Uterus (tissue), 4 donors: ENCODE measurements around the gene DNAH11. TPM values are rescaled to one million over a fixed set of nuclear protein-coding genes. Genes with fewer than 3 reads are reported as not detected.
A peak's percentile ranks its signal among the peaks of the same experiment; 100 is the strongest.

Source experiments
- DNase-seq, 2 donors: peaks; one replicate each; pipeline ENCODE4 v3.0.0-alpha.2; 2019 to 2020
- H3K27ac ChIP-seq, 2 donors: fragments of 200-600 bp; sonication (generic); 1 replicate in 1 of 2; 2 replicates in 1 of 2; pipeline ENCODE4 v1.5.1; 2016 to 2018
- H3K27me3 ChIP-seq, 2 donors: fragments of 200-600 bp; sonication (generic); one replicate each; pipeline ENCODE4 v1.5.1; 2018 to 2019; ENCODE audit warnings: control low read depth in 1 of 2
- H3K36me3 ChIP-seq, 2 donors: fragments of 200-600 bp; sonication (generic); one replicate each; pipeline ENCODE4 v1.5.1; 2019; ENCODE audit warnings: control low read depth in 1 of 2
- H3K4me1 ChIP-seq, 2 donors: fragments of 200-600 bp; sonication (generic); one replicate each; pipeline ENCODE4 v1.5.1; 2018 to 2019; ENCODE audit warnings: control low read depth in 1 of 2
- H3K4me3 ChIP-seq, 2 donors: fragments of 200-600 bp; sonication (generic); 1 replicate in 1 of 2; 2 replicates in 1 of 2; pipeline ENCODE4 v1.5.1; 2018 to 2019; ENCODE audit warnings: mild to moderate bottlenecking in 1 of 2
- H3K9me3 ChIP-seq, 2 donors: fragments of 200-600 bp; sonication (generic); one replicate each; pipeline ENCODE4 v1.5.1; 2019; ENCODE audit warnings: control low read depth in 1 of 2
- CTCF ChIP-seq, 4 experiments: fragments of 200-600 bp in 2 of 4; fragments of 450-650 bp in 2 of 4; sonication (generic) in 2 of 4; IDR thresholded peaks; one replicate each; pipeline ENCODE4 v1.5.1; 2016 to 2019; ENCODE audit warnings: antibody characterized with exemption in 4 of 4, mild to moderate bottlenecking in 2 of 4, moderate library complexity in 1 of 4
- POLR2A ChIP-seq, 2 donors: fragments of 450-650 bp; IDR thresholded peaks; one replicate each; pipeline ENCODE4 v1.6.1; 2016; ENCODE audit warnings: antibody characterized with exemption in 2 of 2, mild to moderate bottlenecking in 1 of 2, moderate library complexity in 1 of 2
- intact Hi-C: fragments of 100-400 bp; cut with DNase I; formaldehyde crosslinking; loops from one replicate; pipeline ENCODE4 v1.15.1; 2023; ENCODE audit warnings: low total_unique reads
- total RNA-seq, 4 donors: library from RNA; depleted of rRNA in 3 of 4; stranded (reverse); fragments of >200 nt in 3 of 4; gene quantifications; one replicate each; pipeline versions ENCODE4 v1.1.0 to v1.2.4, GENCODE V29; 2014 to 2023
- donor health status: DM: yes; HTN: yes; CAD: no.

DNAH11 gene
- total RNA-seq, 4 donors from 2014 or later: 0.26 to 6.8 (median 1.5) TPM

- intact Hi-C loops: no loop called here
- Histone ChIP-seq H3K36me3 (no peaks in the 10 kb centered on the region), H3K27me3 (no peaks in the 10 kb centered on the region), H3K4me1 (no peaks in the 10 kb centered on the region), H3K4me3 (no peak overlapping the region), H3K9me3 (peaks cover 0 to 2% of the 10 kb centered on the region in 2 donors), H3K27ac (no peak overlapping the region)
- DNase-seq: no peak
- TF ChIP-seq POLR2A (IDR thresholded peaks at IDR 0.05): no peak
- TF ChIP-seq CTCF (IDR thresholded peaks at IDR 0.05): no peak
These were observed 38.8 kb upstream of the DNAH11 start for GRCh38 chr7:21504021-21504420.

GRCh38 chr7:21507627-21508343, 35.1 kb upstream of the DNAH11 start:
- TF ChIP-seq CTCF (IDR thresholded peaks at IDR 0.05) (peak; percentile 12 to 46 (median 22)), POLR2A (IDR thresholded peaks at IDR 0.05) (no peak)
- Histone ChIP-seq H3K4me1 (no peaks in the 10 kb centered on the region), H3K36me3 (no peaks in the 10 kb centered on the region), H3K9me3 (peaks cover 0 to 8% of the 10 kb centered on the region in 2 donors), H3K27ac (no peak overlapping the region), H3K27me3 (no peaks in the 10 kb centered on the region), H3K4me3 (no peak overlapping the region)
- intact Hi-C loops: no loop called here
- DNase-seq: no peak

- intact Hi-C loops: no loop called here
- H3K36me3 ChIP-seq: no peaks in the 10 kb centered on the region
These were observed 34.3 kb upstream of the DNAH11 start for GRCh38 chr7:21508538-21508937.

GRCh38 chr7:21514062-21514461, 28.8 kb upstream of the DNAH11 start:
- Histone ChIP-seq H3K4me3 (no peak overlapping the region), H3K4me1 (no peaks in the 10 kb centered on the region), H3K27me3 (no peaks in the 10 kb centered on the region), H3K36me3 (no peaks in the 10 kb centered on the region), H3K27ac (no peak overlapping the region), H3K9me3 (peaks cover 0 to 6% of the 10 kb centered on the region in 2 donors)
- TF ChIP-seq POLR2A (IDR thresholded peaks at IDR 0.05): no peak
- no peak for TF ChIP-seq CTCF (IDR thresholded peaks at IDR 0.05)
- DNase-seq: no peak
- intact Hi-C loops: no loop called here

More at GRCh38 chr7:21508538-21508937, 34.3 kb upstream of the DNAH11 start:
- Histone ChIP-seq H3K27me3 (no peaks in the 10 kb centered on the region), H3K9me3 (peaks cover 0 to 8% of the 10 kb centered on the region in 2 donors), H3K4me3 (no peak overlapping the region), H3K4me1 (no peaks in the 10 kb centered on the region), H3K27ac (no peak overlapping the region)
- TF ChIP-seq POLR2A (IDR thresholded peaks at IDR 0.05) (no peak), CTCF (IDR thresholded peaks at IDR 0.05) (no peak)
- no peak for DNase-seq

GRCh38 chr7:21524680-21525079, 18.2 kb upstream of the DNAH11 start:
- Histone ChIP-seq H3K4me3 (no peak overlapping the region), H3K36me3 (no peaks in the 10 kb centered on the region), H3K4me1 (no peaks in the 10 kb centered on the region), H3K27ac (no peak overlapping the region), H3K9me3 (no peaks in the 10 kb centered on the region), H3K27me3 (no peaks in the 10 kb centered on the region)
- TF ChIP-seq POLR2A (IDR thresholded peaks at IDR 0.05): no peak
- TF ChIP-seq CTCF (IDR thresholded peaks at IDR 0.05): no peak
- no peak for DNase-seq
- intact Hi-C loops: no loop called here
